ENCODE results near the gene FAM120B.

Gene FAM120B

DNA sequence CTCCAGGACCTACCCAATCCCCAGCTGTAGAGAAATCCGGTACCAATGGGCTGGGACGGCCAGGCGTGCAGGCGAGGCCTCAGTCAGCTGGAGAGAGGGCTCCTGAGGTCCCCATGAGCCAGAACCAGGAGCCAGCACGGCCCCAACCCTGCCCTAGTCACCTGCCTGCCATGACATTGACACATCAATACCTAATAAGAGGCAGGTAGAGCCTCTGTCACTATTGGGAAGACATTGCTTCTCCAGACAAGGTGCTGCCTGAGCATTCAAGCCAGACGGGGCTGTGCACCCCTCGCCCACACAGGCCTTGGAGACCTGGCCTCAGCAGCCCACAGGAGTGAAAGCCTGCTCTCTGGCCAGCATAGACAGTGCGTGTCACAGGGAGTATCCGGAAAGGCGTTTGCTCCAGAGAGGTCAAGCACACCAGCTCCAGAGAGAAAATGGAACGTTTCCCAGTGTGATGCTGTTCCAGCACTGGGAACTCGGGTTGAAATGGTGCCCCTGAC lies 19.1 kb upstream of the FAM120B start:
- TF ChIP-seq, protein P1, sequence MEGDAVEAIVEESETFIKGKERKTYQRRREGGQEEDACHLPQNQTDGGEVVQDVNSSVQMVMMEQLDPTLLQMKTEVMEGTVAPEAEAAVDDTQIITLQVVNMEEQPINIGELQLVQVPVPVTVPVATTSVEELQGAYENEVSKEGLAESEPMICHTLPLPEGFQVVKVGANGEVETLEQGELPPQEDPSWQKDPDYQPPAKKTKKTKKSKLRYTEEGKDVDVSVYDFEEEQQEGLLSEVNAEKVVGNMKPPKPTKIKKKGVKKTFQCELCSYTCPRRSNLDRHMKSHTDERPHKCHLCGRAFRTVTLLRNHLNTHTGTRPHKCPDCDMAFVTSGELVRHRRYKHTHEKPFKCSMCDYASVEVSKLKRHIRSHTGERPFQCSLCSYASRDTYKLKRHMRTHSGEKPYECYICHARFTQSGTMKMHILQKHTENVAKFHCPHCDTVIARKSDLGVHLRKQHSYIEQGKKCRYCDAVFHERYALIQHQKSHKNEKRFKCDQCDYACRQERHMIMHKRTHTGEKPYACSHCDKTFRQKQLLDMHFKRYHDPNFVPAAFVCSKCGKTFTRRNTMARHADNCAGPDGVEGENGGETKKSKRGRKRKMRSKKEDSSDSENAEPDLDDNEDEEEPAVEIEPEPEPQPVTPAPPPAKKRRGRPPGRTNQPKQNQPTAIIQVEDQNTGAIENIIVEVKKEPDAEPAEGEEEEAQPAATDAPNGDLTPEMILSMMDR (IDR thresholded peaks at IDR 0.05) = no peak

DNA sequence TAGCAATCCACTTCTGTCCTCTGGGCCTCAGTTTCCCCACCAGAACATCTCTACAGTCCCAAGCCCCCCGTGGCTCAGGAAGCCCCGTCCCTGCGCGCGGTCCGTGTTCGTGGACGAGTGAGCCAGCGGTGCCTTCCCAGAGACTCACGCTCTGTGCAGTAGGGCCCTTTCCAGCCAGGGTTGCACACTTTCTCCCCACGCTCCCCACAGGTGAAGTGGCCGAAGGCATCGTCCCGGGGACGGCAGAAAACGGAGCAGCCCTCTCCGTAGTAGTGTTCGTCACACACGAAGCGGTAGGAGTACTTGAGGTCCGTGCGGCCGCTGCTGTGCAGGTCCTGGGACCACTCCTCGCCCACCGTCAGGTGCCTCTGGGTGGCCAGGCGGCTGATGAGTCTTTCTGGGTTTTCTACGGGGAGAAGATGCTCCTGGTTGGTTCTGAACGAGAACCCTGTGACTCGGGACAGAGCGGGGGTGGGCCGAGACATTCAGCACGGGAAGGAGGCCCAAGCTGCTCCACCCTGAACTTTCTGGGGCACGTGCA lies 18.4 kb upstream of the FAM120B start:
- TF ChIP-seq, protein P1 (IDR thresholded peaks at IDR 0.05) = no peak

DNA sequence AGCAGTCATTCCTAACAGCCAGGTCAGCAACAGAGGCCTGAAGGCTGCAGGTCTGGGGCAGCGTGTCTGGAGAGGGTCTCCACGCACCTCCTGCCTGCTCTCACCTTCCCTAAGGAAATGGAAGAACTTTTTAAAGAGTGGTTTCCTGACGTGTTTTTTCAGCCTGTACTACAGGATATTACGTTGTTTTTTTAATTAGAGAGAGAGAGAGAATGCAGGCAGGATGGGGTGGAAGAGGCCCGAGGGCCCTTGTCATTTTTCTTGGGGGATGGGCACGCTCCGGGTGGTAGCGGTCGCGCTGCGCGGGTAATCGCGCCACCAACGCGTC lies 17.7 kb upstream of the FAM120B start:
- TF ChIP-seq, protein P1 (IDR thresholded peaks at IDR 0.05) = no peak

DNA sequence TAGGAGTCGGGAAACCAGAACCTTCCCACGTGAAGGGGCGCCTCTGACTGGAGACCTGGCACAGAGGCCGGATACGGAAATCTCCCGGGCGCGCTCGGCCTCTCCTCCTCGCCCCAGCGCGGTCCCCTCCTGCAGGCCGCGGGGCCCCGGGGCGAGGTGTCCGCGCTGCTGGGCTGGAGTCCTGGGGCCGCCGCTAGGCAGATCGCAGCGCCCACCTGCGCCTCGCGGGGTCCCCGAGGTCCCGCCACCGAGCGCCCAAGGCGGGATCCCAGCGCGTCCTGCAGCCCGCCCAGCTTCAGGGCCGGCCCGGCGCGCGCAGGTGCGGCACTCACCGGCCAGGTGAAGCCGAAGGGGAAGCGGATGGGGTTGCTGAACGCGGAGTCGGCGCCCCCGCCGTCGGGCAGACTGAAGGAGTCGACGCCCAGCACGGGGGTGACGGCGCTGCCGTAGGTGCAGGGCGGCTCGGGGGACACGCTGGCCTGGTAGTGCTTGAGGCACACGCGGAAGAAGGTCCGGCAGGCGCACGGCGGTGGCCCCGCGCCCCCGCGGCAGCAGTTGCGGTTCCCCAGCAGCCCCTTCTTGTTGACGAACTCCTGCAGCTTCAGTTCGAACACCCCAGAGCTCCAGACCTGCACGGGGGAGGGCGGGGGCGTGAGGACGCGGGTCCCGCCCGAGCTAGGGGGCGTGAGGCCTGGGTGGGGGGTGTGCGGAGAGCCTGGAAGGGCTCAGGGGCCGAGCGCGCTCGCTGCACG lies 17.2 kb upstream of the FAM120B start:
- TF ChIP-seq, protein P1 (IDR thresholded peaks at IDR 0.05) = no peak

DNA sequence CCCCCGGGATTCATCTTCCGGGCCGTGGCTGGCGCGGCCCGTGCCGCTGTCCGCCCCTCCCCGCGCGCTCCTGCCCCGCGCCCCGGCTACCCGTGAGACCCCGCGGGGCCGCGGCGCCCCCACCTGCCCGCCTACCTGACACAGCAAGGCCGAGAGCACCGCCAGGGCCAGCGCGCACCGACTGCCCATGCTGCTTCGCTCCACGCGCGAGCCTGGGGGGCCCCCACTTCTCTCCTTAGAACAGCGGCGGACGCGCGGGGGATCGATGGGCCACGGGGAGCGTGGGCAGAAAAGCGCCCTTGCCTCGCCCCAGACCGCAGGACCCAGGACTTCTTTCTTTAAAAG lies 16.6 kb upstream of the FAM120B start:
- TF ChIP-seq, protein P1 (IDR thresholded peaks at IDR 0.05) = no peak

DNA sequence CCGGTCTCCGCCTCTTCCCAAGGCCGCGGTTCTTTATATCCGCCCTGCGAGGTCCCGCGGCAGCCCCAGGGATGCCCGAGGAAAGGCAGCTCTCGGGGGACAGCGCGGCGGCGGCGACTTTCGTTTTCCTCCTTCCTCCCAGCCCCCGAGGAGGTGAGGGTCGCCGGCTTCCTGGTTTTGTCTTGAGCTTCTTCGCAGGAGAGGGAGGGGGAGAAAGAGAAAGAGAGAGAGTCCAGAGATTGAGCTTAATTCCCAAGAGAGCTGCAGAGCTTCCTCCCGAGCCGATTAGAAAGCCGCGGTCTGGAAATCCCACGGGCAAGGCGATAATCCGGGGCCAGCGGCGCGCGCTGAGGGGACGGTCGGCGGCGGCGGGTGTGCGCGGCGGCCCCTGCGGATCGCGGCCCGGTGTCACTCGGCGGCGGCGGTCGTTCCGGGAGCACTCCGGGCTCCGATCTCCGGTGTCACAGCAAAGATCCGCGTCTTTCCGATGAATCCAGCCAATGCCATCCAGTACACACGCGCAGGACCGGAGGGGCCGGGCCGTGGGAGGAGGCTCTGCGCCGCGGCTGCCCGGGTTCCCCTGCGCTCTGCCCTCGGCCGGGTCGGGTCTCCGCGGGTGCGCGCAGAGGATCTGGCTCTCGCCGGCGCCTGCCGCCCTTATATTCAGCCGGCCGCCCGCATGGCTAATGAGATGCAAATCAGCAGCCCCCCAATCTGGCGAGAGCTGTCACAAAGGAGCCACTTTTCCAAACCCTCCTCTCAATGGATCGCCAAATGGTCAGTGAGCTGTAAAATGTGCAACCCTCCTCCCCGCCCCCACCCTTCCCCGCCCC lies 16.0 kb upstream of the FAM120B start, which contains the start of gene DLL1:
Gene DLL1 (minus strand): TSS at position 783 of the 833 bp plus-strand sequence. CDS start 939 bp downstream, outside the sequence.
- TF ChIP-seq, protein P1 (IDR thresholded peaks at IDR 0.05) = no peak

DNA sequence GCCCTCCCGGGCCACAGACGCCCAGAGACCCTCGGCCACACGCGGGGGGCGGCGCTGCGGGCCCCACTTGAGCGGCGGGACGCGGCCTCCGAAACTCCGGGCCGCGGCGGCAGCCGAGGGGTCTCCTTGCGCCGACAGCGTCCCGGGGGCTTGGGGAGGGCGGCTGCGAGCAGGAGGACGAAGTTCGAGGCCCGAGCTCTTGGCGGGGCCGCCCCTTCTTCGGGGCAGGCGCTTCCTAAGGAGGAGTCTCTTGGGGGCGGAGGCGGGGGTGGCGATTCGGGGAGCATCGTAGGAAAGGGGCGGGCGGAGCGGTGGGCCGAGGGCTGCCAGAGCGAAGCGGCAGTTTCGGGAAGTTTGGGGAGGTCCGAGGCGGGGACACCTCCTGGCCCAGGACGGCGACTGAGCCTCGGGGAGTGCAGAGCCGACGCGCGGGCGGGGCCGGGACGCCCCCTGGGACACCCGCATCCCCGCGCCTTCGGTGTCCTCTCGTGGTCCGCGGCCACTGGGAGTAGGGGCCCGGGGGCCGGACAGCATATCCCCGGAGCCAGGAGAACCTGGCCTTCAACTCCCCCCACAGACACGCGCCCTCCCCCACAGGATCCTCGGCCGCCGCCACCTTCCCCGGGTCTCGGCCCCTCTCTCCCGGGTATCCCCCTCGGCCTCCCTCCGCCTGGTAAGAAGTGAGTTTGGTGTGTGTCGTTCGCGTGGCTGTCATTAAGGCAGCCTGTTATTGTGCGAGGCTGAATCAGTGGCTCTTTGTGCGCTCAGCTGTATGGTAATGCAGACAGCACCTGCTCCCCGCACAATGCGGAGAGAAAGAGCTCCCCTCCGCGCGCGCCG lies 15.1 kb upstream of the FAM120B start:
- TF ChIP-seq, protein P1 (IDR thresholded peaks at IDR 0.05) = no peak
